Keratinocyte (primary cell): ENCODE results near the gene CDK2AP2.

ENCODE experiments used
- CTCF ChIP-seq, 3 experiments: IDR thresholded peaks in 1 of 3; conservative IDR thresholded peaks in 1 of 3; optimal IDR thresholded peaks in 1 of 3; 2 replicates in 2 of 3; 3 replicates in 1 of 3; pipeline versions ENCODE3 to v1.5.1; 2011; ENCODE audit warnings: low read length in 3 of 3, mild to moderate bottlenecking in 3 of 3, moderate library complexity in 2 of 3, control low read depth in 1 of 3, inconsistent platforms in 1 of 3; ENCODE audit not compliant: insufficient read depth in 2 of 3; ENCODE audit errors: extremely low read depth in 1 of 3
- EZH2 ChIP-seq: IDR thresholded peaks from one replicate; pipeline ENCODE4 v1.6.1; 2012; ENCODE audit warnings: inconsistent platforms, mild to moderate bottlenecking, low read length, moderate library complexity

- TF ChIP-seq CTCF (optimal IDR thresholded peaks at IDR 0.05 in 1 of 3, IDR thresholded peaks at IDR 0.05 in 1 of 3, conservative IDR thresholded peaks at IDR 0.05 in 1 of 3; ENCODE audit: extremely low read depth in 1 of 3, insufficient read depth in 2 of 3, low read length in 3 of 3), result no peak
- no peak for TF ChIP-seq EZH2
These were observed 20.4 kb upstream of the CDK2AP2 start for GRCh38 chr11:67528376-67528775.
